Urothelium cell line (cell line): ENCODE measurements around the gene AOPEP.

Experiments
- DNase-seq: peaks from one replicate; pipeline ENCODE4 v3.0.0; 2011; ENCODE audit warnings: low spot score, mixed read lengths
- FAIRE-seq: peaks from 2 replicates; lab custom pipeline; 2011; peaks lifted over from hg19 to GRCh38; lab: Jason Lieb, UNC

The AOPEP gene

DNA sequence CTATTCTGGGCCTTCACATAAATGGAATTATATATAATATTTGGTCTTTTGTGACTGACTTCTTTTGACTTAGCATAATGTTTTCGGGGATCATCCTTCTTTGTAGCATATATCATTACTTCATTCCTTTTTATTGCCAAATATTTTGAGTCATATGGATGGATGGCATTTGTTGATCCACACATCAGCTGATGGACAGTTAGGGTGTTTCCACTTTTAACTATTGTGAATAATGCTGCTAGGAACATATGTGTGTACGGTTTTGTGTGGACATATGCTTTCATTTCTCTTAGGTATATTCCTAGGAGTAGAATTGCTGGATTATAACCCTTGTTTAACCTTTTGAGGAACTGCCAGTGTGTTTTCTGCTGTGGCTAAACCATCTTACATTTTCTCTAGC lies 341.4 kb downstream of the AOPEP start:
- FAIRE-seq (no peak), DNase-seq (no peak)

DNA sequence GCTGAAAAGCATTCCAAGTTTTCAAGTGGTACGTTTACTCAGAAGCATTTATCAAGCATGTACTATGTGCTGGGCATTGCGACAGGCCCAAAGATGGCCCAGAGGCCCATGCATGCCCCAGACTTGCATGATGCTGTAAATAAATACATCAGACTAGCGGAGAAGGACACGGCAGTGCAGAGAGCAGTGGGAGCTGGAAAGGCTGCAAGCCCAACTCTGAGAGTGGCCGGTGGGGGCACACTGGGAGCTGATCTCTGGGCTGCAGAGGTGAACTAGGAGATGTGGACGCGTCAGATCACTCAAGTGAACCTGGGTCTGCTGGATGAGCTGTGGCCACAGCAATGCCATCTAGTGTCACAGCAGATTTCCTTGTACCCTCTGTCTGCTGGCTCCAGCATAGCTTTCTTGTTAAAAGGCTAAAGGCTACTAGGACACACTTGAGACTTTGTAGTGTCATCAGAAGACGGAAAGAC lies 344.1 kb downstream of the AOPEP start:
- FAIRE-seq (no peak), DNase-seq (no peak)

DNA sequence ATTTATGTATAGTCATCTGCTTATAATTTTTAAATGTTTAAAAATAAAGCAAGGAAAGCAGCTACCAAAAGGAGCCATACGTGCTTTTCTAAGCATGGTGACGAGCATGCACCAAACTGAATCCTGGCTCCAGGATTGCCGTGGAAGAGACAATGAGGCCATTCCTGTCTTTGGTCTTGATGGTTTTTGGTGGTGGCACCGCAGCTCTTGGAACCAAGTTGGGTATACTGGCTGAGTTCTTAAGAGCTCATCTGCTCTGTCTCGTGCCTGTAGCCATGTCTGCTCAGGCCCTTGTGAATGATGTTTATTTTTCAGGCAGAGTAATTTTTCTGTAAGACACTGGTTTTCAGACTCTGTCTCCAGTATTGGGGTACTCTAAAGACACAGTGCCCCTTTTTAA lies 345.0 kb downstream of the AOPEP start:
- FAIRE-seq (no peak), DNase-seq (no peak)

DNA sequence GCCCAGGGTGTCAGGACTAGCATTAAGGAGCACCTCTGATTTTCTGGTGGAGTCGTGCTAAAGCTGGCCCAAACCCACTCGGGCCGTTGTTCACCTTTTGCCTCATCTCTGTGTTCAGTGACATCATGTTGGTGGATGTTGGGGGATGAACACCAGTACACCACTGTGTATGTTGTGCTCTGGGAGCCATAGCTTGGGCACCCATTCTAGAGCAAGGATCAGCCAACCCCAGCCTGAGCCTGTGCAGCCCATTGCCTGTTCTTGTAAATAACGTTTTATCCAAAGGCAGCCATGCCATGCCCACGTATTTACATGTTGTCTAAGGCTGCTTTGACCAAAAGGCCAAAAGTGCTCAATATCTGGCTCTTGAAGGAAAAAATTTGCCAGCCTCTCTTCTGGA lies 345.4 kb downstream of the AOPEP start:
- no peak for DNase-seq
- FAIRE-seq = peak; percentile 63

DNA sequence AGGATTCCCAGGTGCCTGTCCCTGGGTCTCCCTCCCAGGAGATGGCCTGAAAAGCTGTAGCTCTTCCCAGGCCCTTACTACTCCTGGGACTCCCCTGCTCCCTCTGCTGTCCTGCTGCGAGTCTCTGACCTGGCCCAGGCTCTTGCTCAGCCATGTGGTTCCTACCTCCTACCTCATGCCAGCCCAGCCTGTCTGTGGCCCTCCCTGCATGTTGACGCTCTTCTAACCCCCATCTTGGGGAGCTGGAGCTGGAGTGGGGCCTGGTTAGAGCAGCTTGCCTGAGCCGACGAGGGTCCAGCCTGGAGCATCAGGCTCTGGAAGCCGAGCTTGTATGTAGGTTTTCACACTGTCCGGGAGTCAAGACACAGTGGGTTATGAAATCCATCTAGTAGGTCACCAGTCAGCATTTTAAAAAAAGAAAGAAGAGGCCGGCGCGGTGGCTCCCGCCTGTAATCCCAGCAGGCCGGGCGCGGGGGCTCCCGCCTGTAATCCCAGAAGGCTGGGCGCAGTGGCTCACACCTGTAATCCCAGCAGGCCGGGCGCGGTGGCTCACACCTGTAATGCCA lies 346.6 kb downstream of the AOPEP start:
- FAIRE-seq (no peak), DNase-seq (peak; percentile 17)

DNA sequence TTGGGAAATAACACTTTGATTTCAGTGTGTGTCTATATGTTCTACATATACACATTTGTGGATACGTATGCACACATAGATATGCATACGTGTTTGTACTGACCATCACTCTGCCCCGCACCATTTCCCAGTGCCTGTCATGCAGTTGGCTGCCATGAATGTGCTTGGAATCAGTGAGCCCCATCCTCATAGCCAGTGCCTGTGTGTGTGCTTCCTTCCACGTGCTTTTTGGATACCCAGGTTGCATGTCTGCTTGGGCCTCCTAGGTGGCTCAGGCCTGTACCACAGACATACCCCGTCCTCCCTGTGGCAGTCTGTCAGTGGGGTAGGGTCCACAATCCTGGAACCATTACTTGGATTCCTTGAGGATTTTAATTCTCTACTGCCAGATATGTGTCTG lies 347.4 kb downstream of the AOPEP start:
- DNase-seq (no peak), FAIRE-seq (no peak)

DNA sequence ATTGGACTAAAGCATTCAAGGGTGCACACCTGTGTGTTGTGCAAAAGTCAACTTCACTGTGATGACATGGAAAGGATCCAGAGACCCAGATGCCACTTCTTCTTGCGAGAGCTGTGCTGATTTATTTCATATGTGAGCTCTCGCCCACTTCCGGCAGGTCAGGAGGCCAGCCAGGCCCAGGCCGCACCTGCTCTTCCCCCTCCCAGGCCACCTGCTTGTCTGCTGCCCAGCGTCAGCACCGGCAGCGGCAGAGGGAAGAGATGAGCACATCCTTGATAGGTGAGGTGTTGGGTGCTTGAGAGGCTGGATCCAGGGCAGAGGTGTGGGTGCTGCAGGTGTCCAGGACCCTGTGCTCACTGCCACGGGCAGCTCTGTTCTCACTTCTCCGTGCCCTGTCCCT lies 348.1 kb downstream of the AOPEP start:
- FAIRE-seq (peak; percentile 5), DNase-seq (no peak)

DNA sequence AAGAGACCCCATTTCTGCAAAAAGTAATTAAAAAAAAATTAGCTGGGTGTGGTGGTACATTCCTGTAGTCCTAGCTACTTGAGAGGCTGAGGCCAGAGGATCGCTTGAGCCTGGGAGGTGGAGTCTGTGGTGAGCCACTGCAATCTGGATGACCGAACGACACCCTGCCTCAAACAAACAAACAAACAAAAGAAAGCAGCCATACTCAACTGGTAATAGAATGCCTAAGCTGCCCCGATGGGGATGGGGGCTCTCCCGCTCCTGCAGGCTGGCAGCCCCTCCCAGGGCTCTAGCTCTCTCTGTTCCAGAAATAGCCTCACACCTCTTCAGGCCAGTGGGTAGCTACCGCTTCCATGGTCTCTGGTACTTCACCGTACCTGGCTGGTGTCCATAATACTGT lies 349.2 kb downstream of the AOPEP start:
- FAIRE-seq (no peak), DNase-seq (no peak)

DNA sequence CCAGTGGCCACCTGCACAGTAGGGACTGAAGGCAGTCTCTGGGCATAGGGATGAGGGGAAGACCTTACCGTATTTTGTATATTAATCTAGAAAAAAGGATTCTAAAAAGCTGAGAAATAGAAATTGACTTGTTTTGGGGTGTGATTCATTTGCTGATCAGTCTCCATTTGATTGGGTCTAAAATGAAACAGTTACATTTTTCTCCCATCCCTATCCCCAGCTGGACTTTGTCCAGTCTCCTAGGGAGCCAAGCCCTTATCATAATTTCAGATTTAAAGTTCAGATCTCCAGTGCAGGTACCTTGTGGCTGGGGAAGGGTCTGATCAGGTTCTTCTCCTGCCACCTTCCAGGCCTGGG lies 350.2 kb downstream of the AOPEP start:
- FAIRE-seq = no peak
- no peak for DNase-seq

DNA sequence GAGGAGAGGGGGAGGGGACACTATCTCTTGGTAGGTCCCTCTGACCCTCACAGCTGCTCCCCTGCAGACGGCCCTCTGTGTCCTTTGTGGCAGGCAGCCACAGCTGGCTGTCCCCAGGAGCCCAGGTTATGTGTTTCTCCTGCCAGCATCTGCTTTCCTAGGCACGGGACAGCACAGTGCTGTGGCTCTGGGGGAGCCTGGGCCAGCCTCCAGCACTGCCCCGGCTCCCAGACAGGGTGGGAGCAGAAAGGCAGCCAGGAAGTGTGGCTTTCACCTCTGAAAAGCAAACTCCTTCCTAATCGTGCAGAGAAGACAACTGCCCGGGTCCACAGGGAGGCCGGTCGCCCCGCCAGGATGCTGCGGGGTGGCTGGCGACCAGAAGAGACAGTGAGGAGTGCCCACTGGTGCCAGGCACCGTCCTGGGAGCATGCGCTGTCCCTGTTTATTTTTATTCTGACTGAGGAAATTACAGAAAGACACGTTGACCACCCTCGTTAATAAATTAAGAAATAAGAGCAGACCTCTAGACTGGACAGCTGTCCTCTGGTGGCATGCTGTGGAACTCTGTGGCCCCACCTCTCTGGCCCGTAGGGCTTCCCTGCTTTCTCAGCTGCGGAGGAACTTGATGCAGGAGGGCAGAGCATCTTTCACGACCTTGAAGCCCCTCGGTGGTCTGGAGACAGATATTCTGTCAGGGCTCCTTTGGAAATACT lies 350.7 kb downstream of the AOPEP start:
- FAIRE-seq = no peak
- DNase-seq = no peak

DNA sequence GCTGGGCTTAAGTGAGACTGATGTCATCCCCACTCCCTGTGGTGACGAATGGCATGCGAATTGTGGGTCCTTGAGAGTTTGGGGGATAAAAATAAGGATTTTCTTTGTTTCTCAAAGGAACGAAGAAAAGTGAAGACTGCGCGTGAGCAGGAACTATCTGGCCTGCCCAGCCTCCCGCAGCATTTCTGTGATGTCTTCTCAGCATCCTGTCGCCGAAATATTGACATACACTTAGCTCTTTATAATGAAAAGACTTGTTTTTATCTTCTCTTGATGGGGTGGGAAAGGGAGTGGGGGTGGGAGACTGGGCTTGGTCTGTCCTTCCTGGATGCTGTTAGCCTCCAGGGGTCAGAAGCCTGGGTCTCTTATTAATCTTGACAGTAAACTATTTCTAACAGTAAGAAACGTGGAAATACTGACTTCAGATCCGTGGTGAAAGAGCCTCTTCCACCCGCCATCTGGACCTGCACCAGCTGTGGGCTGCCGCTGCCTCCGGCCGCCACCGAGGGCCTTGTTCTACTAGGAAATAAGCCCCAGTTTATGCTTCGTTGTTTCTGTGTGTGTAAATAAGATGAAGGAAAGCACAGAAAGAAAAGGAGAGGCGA lies 351.4 kb downstream of the AOPEP start:
- FAIRE-seq = no peak
- no peak for DNase-seq

DNA sequence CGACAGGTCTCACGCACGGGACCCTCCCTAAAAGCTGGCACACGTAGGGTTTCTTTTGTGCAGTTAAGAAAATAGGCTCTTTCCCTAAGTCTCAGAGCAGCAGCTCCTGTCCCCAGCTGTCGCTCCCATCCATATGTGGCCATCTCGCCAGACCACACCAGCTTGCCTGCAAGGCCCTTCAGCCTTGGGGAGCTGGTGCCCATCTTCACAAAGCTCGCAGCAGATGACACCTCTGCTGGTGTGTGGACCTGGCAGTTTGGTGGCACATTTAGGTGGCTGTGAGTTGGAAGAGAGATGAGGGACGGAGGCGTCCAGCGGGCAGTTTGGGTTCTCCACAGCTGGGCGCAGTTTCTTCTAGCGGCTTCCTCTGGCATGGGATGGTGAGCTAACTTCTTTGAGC lies 352.0 kb downstream of the AOPEP start:
- FAIRE-seq = no peak
- DNase-seq = no peak

DNA sequence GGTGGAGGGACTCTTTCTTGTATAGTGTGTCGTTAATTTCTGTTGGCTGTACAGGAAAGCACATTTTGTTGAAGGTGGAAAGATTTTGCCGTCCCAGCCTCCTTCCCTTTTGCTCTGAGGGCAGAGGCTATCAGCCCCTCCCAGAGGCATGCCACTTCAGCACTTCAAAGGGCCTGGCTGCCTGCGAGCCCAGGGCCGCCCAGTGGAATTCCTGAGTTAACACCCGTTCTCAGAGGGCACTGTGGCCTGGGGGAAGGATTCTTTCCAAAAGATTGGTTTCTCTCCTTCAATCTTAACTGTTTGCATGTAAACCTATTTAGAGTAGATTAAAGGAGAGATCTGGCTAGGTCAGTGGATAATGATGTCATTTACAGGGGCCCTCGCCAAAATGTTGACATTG lies 352.4 kb downstream of the AOPEP start:
- DNase-seq (no peak), FAIRE-seq (no peak)

DNA sequence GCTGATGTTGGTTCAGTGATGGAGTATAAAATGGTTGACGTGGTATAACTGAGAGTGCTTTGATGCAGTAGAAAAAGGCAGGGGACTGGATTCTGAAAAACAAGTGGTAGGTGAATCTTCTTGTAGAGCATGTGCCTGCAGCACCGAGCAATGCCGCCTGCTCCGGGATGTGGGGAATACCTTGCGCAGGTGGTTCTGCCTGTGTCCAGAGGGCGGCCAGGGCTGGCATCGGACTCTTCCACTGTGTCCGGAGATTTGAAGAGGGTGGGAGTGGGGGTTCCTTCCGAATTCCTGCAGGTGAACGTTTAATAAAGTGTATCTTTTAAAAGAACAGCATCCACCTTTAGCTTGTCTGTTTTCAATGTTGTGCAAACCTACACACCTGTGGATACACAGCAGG lies 353.0 kb downstream of the AOPEP start:
- FAIRE-seq (no peak), DNase-seq (no peak)

DNA sequence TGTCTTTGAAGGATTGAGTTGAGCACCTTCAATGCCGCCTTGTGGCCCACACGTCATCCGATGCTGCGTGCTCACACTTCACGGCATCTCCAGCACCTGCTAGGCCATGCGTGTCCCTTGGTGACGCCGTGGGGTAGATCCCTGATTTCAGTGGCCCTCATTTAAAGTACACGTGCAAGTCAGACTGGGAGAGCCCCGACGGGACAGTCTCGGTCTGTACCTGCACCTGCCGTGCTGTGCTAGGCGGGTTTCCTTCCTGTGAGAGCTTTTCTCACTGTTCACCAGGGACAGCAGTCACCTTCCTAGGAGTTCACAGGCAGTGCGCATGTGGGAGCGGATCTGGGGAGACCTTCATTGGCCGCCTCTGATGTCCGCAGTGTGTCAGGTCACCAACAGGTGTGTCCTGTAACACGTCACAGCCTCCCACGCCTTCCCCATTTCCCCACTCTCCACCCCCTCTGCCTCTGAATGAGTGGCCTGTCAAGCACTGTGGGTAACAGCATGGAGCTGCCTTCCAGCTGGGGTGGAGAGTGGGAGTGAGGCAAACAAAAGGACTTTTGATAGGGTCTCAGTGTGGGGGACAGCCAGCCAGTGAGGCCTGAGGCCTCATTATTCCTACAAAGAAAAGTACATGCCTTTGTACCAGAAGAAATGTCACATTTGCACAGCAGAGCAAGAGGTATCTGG lies 354.6 kb downstream of the AOPEP start:
- no peak for FAIRE-seq
- no peak for DNase-seq

DNA sequence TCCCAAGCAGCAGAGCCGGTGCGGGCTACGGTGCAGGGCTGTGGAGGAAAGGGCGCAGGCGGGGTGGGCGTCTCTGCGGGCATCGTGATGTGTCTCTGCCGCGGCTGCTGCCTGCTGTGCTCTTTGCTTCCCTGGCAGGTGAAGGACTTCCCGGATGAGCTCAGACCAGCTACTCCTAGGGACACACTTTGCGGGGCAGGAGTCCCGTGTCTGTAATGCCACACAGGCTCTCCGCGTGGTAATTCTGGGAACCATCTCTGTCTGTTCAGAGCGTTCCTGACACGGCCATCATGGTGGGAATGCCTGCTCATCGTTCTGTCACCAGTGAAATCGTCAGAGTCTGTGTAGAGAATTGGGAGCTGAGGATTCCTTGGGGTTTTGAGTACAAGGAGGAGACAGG lies 355.5 kb downstream of the AOPEP start:
- FAIRE-seq (no peak), DNase-seq (no peak)

DNA sequence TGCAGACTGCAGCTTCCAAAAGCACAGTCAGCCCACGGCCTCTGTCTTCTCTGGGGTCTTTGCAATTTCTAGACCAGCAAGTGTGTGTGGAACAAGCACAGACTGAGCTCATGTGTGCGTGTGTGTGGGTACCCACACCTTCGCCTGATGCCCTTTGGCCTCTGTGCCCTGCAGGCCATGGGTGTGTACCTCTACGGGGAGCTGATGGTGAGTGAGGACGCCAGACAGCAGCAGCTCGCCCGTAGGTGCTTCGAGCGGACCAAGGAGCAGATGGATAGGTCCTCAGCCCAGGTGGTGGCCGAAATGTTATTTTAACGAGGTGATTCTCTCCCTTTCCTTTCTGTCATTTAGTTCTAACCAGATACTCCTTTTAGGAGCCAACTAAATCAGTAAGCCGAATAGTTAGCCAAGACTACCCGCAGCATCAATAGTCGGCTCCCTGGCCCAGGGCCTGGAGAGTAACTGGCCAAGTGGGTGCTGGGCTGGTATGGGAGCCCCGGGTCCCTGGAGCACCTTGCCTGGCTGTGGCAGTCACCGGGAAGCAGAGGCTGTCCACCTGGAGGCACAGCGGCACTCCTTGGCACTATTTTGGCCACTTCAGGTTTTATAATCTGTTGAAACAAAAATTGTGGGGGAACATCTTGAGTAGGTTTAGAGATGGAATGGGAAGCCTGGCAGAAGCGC lies 356.0 kb downstream of the AOPEP start:
- FAIRE-seq (no peak), DNase-seq (no peak)

DNA sequence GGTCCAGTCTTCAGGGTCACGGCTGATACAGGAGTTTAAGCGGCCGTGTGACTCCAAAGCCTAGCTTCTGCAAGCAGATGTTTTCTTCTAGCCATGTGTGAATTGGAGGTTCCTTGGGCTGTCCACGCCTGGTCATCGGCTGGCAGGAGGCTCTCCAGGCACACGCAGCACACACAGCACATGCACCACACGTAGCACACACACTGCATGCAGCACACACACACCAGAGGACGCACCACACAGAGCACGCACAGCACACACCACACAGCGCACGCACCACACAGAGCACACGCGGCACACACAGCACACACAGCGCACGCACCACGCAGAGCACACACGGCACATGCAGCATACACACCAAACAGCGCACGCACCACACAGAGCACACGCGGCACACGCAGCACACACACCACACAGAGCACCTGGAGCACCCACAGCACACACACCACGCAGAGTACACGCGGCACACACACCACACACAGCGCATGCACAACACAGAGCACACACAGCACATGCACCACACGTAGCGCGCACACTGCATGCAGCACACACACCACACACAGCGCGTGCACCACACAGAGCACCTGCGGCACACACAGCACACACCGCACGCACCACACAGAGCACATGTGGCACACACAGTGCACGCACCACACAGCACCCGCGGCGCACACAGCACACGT lies 356.7 kb downstream of the AOPEP start:
- DNase-seq (no peak), FAIRE-seq (peak; percentile 85)

DNA sequence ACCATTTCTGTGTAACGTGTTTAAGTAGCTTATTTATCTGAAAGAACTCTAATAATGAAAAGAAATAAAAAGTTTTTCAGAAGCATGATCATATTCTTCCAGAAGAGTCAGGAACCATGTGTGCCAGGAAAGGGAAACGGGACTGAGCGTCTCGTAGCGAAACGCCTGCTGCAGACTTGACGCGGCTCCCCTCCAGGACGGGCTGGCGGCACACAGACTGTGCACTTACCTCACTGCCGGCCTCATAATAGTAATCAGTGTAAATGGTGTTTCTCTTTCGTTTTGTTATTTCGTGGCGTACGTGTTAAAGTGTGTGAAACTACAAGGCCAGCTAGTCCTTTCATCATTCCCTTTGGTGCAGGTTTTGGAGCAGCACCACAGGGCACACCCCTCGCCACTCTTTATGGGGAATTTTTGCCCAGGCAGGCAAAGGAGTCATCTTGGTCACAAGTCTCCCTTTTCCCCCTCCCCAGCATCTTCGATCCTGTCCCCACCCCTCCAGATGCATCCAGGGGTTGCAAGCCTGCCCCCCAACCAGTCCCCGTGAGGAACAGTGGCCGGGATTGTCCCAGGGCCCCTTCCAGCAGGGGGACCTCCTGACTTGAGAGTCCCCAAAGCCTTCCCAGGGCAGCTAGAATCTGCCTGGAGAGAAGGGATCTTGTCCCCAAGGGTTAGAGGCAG lies 357.9 kb downstream of the AOPEP start:
- DNase-seq (no peak), FAIRE-seq (no peak)

DNA sequence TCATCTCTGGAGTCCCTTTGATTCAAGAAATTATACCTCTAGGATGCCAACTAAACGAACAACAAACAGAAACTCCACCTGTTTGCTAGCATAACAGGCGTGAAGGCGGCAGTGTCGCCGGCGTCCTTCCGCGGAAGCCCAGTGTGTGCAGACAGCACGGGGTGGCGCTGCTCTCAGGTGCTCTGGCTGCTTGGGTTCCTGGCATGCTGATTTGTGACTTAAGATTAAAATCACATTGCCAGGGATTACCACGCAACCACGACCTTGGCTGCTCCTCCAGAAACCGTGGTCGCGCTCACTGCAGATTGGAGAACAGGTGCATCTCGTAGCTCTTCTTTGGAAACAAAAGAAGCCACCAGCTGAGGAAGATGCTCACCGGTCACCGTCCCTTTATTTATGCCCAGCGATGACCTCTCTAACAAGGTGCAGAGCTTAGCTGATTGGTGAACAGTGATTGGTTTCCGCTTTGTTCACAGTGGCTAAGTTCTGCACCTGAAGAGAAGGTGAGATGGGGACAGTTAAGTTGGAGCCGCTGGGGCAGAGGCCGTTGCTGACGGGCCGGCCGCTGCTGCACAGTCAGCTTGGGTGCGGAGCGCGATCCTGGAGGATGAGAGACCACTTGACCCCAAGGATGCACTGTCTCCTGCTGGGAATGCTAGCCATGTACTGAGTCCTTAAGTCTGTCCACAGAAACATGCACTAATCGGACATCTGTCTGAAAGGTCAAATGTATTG lies 358.7 kb downstream of the AOPEP start:
- FAIRE-seq (no peak), DNase-seq (no peak)
